GM23338 (cell line): Measurements from ENCODE around the gene THUMPD2. TPM values are rescaled to one million over a fixed set of nuclear protein-coding genes. Genes with fewer than 3 reads are reported as not detected.

Experiments used
- ATAC-seq: fragments of 200-7000 bp; cut with Tn5 transposase; 3 replicates; pipeline ENCODE4 v1.9.1; 2020
- DNase-seq: peaks from one replicate; pipeline ENCODE4 v3.0.0-alpha.2; 2015; ENCODE audit warnings: low spot score
- H2AFZ ChIP-seq: fragments of 200-600 bp; sonication (generic); 2 replicates; pipeline ENCODE4 v1.8.0; 2016; ENCODE audit warnings: antibody characterized with exemption, mild to moderate bottlenecking, moderate library complexity
- H3F3A ChIP-seq: fragments of 200-600 bp; sonication (generic); replicated peaks from 2 replicates; pipeline ENCODE4 v1.8.0; 2017; ENCODE audit warnings: antibody characterized with exemption, mixed run types, low read depth
- H3K27ac ChIP-seq: fragments of 200-600 bp; sonication (generic); 2 replicates; pipeline ENCODE4 v1.6.1; 2016; ENCODE audit warnings: low read depth
- H3K27me3 ChIP-seq: fragments of 200-600 bp; sonication (generic); 2 replicates; pipeline ENCODE4 v1.8.0; 2016; ENCODE audit warnings: mild to moderate bottlenecking, mixed run types, moderate library complexity; ENCODE audit not compliant: insufficient read depth
- H3K36me3 ChIP-seq: fragments of 200-600 bp; sonication (generic); 2 replicates; pipeline ENCODE4 v1.8.0; 2016; ENCODE audit warnings: mild to moderate bottlenecking; ENCODE audit not compliant: insufficient read depth
- H3K4me1 ChIP-seq: fragments of 200-600 bp; sonication (generic); 2 replicates; pipeline ENCODE4 v1.8.0; 2016; ENCODE audit warnings: mild to moderate bottlenecking, moderate library complexity; ENCODE audit not compliant: insufficient read depth
- H3K4me2 ChIP-seq: fragments of 200-600 bp; sonication (generic); 2 replicates; pipeline ENCODE4 v1.7.1; 2017; ENCODE audit warnings: mixed run types
- H3K4me3 ChIP-seq: fragments of 200-600 bp; sonication (generic); 2 replicates; pipeline ENCODE4 v1.6.1; 2016; ENCODE audit warnings: mixed run types
- H3K79me2 ChIP-seq: fragments of 200-600 bp; sonication (generic); replicated peaks from 2 replicates; pipeline ENCODE4 v1.8.0; 2017; ENCODE audit warnings: mild to moderate bottlenecking; ENCODE audit not compliant: insufficient read depth
- H3K9me2 ChIP-seq: fragments of 200-600 bp; sonication (generic); 2 replicates; pipeline ENCODE4 v1.8.0; 2017; ENCODE audit not compliant: insufficient read depth
- H4K20me1 ChIP-seq: fragments of 200-600 bp; sonication (generic); replicated peaks from 2 replicates; pipeline ENCODE4 v1.8.0; 2017; ENCODE audit warnings: mild to moderate bottlenecking; ENCODE audit not compliant: insufficient read depth
- H3K27ac Mint-ChIP-seq: 2 replicates; pipeline ENCODE4 v1.8.0; 2020; ENCODE audit warnings: inconsistent platforms, mild to moderate bottlenecking, moderate library complexity, mixed read lengths
- H3K27me3 Mint-ChIP-seq: 3 replicates; pipeline ENCODE4 v1.8.0; 2022; ENCODE audit warnings: low read depth, mild to moderate bottlenecking, moderate library complexity, mixed read lengths, inconsistent platforms; ENCODE audit not compliant: insufficient read depth, poor library complexity
- H3K36me3 Mint-ChIP-seq: 3 replicates; pipeline ENCODE4 v1.8.0; 2021; ENCODE audit warnings: low read depth, mild to moderate bottlenecking, inconsistent platforms, moderate library complexity, mixed read lengths
- H3K4me1 Mint-ChIP-seq: 3 replicates; pipeline ENCODE4 v1.8.0; 2020; ENCODE audit warnings: mild to moderate bottlenecking, inconsistent platforms, mixed read lengths
- H3K4me3 Mint-ChIP-seq: 3 replicates; pipeline ENCODE4 v1.8.0; 2021; ENCODE audit warnings: moderate library complexity, mild to moderate bottlenecking, inconsistent platforms, mixed read lengths
- H3K9me3 Mint-ChIP-seq: 3 replicates; pipeline ENCODE4 v1.8.0; 2020; ENCODE audit warnings: moderate library complexity, mild to moderate bottlenecking, inconsistent platforms, mixed read lengths
- CREB1 ChIP-seq: fragments of 250-450 bp; sonication (Bioruptor Pico); IDR thresholded peaks from 2 replicates; pipeline ENCODE4 v1.5.0; 2020; ENCODE audit warnings: low read depth, mild to moderate bottlenecking, moderate library complexity
- EZH2 ChIP-seq: fragments of 200-600 bp; sonication (generic); IDR thresholded peaks from one replicate; pipeline ENCODE4 v1.8.0; 2017; ENCODE audit warnings: antibody characterized with exemption, mild to moderate bottlenecking, low read depth; ENCODE audit not compliant: unreplicated experiment
- EZH2phosphoT487 ChIP-seq: fragments of 200-600 bp; sonication (generic); IDR thresholded peaks from one replicate; pipeline ENCODE4 v1.8.1; 2018; ENCODE audit warnings: antibody characterized with exemption; ENCODE audit not compliant: unreplicated experiment
- JUNB ChIP-seq: IDR thresholded peaks from one replicate; pipeline ENCODE4 v1.6.1; 2016; ENCODE audit warnings: antibody characterized with exemption; ENCODE audit not compliant: unreplicated experiment
- NANOG ChIP-seq: IDR thresholded peaks from 2 replicates; pipeline ENCODE4 v1.6.1; 2016; ENCODE audit warnings: antibody characterized with exemption, borderline replicate concordance
- POLR2AphosphoS5 ChIP-seq: IDR thresholded peaks from 2 replicates; pipeline ENCODE4 v1.6.1; 2016; ENCODE audit warnings: antibody characterized with exemption, low read depth
- REST ChIP-seq: IDR thresholded peaks from one replicate; pipeline ENCODE4 v1.6.1; 2018; ENCODE audit warnings: antibody characterized with exemption; ENCODE audit not compliant: unreplicated experiment
- STAT1 ChIP-seq: IDR thresholded peaks from one replicate; pipeline ENCODE4 v1.6.1; 2016; ENCODE audit warnings: antibody characterized with exemption; ENCODE audit not compliant: unreplicated experiment
- ZNF114 ChIP-seq: fragments of 250-450 bp; sonication (Bioruptor Pico); IDR thresholded peaks from 2 replicates; pipeline ENCODE4 v1.5.0; 2020; ENCODE audit warnings: mild to moderate bottlenecking, moderate library complexity
- ZNF331 ChIP-seq: fragments of 250-450 bp; sonication (Bioruptor Pico); IDR thresholded peaks from 2 replicates; pipeline ENCODE4 v1.5.0; 2020; ENCODE audit warnings: low read depth, mild to moderate bottlenecking, moderate library complexity
- ZNF462 ChIP-seq: fragments of 250-450 bp; sonication (Bioruptor Pico); IDR thresholded peaks from 2 replicates; pipeline ENCODE4 v1.5.0; 2020; ENCODE audit warnings: mild to moderate bottlenecking, moderate library complexity
- polyA plus RNA-seq: library from polyadenylated mRNA; unstranded; fragments of >200 nt; fragmentation: Nextera tagmentation; extraction: Ambion mirVana; gene quantifications from 2 replicates; pipeline ENCODE4 v1.2.1, GENCODE V29; 2016
- total RNA-seq: library from RNA; depleted of rRNA; stranded (reverse); fragments of >200 nt; shearing (Covaris generic); gene quantifications from 2 replicates; pipeline ENCODE4 v1.2.3, GENCODE V29; 2014
- TF ChIP-seq, protein P1 (sequence below), 2 experiments: fragments of 200-600 bp in 1 of 2; sonication (generic) in 1 of 2; conservative IDR thresholded peaks; 2 replicates each; pipeline versions ENCODE4 v1.5.1 to v1.6.1; 2016 to 2017; ENCODE audit warnings: antibody characterized with exemption in 2 of 2, low read depth in 2 of 2, mild to moderate bottlenecking in 2 of 2, moderate library complexity in 1 of 2
- TF ChIP-seq, protein P2 (sequence below): IDR thresholded peaks from 2 replicates; pipeline ENCODE4 v1.6.1; 2016; ENCODE audit warnings: antibody characterized with exemption

THUMPD2 gene
- total and polyA plus RNA-seq, 2 experiments from 2014 or later, result 19.5 to 25.1 TPM

GRCh38 chr2:39730276-39730675 is 48.8 kb downstream of the THUMPD2 start:
- no peak for DNase-seq
- no peak overlapping the region for H3K27ac Mint-ChIP-seq
- no peaks in the 10 kb centered on the region for H4K20me1 ChIP-seq
- peaks cover 43% of the 10 kb centered on the region for H3K36me3 Mint-ChIP-seq
- H3K4me3 Mint-ChIP-seq, result no peak overlapping the region
- peaks cover 3% of the 10 kb centered on the region; the same call in 1 of the 2 replicates for H3K36me3 ChIP-seq
- H3K79me2 ChIP-seq, result peaks cover 8% of the 10 kb centered on the region
- no peaks in the 10 kb centered on the region for H3K27me3 ChIP-seq
- H2AFZ ChIP-seq, result no peak overlapping the region
- H3K9me3 Mint-ChIP-seq, result no peaks in the 10 kb centered on the region
- no peaks in the 10 kb centered on the region; the same call in 1 of the 2 replicates for H3K9me2 ChIP-seq
- H3F3A ChIP-seq, result no peaks in the 10 kb centered on the region
- H3K4me3 ChIP-seq, result no peak overlapping the region
- TF ChIP-seq STAT1 (no peak), REST (no peak), JUNB (no peak), NANOG (no peak), POLR2AphosphoS5 (no peak), EZH2phosphoT487 (no peak), CREB1 (no peak), ZNF331 (no peak), ZNF462 (CRISPR knock-in tag) (no peak), ZNF114 (CRISPR knock-in tag) (no peak), EZH2 (no peak)
- TF ChIP-seq, protein P1, sequence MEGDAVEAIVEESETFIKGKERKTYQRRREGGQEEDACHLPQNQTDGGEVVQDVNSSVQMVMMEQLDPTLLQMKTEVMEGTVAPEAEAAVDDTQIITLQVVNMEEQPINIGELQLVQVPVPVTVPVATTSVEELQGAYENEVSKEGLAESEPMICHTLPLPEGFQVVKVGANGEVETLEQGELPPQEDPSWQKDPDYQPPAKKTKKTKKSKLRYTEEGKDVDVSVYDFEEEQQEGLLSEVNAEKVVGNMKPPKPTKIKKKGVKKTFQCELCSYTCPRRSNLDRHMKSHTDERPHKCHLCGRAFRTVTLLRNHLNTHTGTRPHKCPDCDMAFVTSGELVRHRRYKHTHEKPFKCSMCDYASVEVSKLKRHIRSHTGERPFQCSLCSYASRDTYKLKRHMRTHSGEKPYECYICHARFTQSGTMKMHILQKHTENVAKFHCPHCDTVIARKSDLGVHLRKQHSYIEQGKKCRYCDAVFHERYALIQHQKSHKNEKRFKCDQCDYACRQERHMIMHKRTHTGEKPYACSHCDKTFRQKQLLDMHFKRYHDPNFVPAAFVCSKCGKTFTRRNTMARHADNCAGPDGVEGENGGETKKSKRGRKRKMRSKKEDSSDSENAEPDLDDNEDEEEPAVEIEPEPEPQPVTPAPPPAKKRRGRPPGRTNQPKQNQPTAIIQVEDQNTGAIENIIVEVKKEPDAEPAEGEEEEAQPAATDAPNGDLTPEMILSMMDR (conservative IDR thresholded peaks at IDR 0.05; ENCODE audit: low read depth in 2 of 2), result no peak
- TF ChIP-seq, protein P2, sequence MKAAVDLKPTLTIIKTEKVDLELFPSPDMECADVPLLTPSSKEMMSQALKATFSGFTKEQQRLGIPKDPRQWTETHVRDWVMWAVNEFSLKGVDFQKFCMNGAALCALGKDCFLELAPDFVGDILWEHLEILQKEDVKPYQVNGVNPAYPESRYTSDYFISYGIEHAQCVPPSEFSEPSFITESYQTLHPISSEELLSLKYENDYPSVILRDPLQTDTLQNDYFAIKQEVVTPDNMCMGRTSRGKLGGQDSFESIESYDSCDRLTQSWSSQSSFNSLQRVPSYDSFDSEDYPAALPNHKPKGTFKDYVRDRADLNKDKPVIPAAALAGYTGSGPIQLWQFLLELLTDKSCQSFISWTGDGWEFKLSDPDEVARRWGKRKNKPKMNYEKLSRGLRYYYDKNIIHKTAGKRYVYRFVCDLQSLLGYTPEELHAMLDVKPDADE, result no peak
- peaks cover 2% of the 10 kb centered on the region for H3K27me3 Mint-ChIP-seq
- no peak overlapping the region for H3K27ac ChIP-seq
- peaks cover 19% of the 10 kb centered on the region for H3K4me1 Mint-ChIP-seq
- H3K4me2 ChIP-seq, result no peak overlapping the region
- ATAC-seq, result no peak; the same call in 2 of the 3 replicates
- peaks cover 14% of the 10 kb centered on the region; the same call in 1 of the 2 replicates for H3K4me1 ChIP-seq
